ENCODE data around the gene NFKB1.

The NFKB1 gene

DNA sequence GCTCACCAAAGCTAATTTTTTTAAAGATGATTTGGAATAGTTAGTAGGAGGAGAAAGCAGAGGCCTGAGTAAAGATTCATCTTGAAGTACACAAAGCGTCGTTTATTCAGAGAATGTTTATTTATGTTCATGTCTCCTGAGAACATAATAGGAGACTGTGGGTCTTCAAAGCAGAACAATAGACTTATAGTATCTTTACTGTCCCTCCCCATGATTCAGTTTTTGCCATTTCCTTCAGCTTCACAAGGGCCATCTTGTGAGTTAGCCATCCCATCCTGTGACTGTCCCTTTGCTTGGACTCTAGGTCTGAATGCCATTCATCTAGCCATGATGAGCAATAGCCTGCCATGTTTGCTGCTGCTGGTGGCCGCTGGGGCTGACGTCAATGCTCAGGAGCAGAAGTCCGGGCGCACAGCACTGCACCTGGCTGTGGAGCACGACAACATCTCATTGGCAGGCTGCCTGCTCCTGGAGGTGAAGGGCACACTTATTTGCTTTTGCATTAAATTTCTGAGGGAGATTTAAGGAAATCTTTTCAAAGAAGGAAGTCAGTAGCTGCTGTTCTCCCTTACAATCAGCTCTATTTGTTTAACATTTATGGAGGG is 105.8 kb downstream of the NFKB1 start:
- Histone ChIP-seq H3K4me3 (replicated peaks; ENCODE audit: insufficient read depth, low read length) (no peak overlapping the region), H3K27me3 (ENCODE audit: insufficient read depth, poor library complexity, severe bottlenecking) (no peaks in the 10 kb centered on the region), H3K27ac (replicated peaks) (no peak overlapping the region)
- DNase-seq (ENCODE audit: low read depth in 1 of 2, low spot score in 1 of 2), result no peak
- TF ChIP-seq POLR2AphosphoS5 (IDR thresholded peaks at IDR 0.05; ENCODE audit: low read depth) (no peak), SPI1 (IDR thresholded peaks at IDR 0.05; ENCODE audit: borderline replicate concordance, low read depth) (no peak), GABPA (IDR thresholded peaks at IDR 0.05; ENCODE audit: low read depth) (no peak)
- TF ChIP-seq, protein P1, sequence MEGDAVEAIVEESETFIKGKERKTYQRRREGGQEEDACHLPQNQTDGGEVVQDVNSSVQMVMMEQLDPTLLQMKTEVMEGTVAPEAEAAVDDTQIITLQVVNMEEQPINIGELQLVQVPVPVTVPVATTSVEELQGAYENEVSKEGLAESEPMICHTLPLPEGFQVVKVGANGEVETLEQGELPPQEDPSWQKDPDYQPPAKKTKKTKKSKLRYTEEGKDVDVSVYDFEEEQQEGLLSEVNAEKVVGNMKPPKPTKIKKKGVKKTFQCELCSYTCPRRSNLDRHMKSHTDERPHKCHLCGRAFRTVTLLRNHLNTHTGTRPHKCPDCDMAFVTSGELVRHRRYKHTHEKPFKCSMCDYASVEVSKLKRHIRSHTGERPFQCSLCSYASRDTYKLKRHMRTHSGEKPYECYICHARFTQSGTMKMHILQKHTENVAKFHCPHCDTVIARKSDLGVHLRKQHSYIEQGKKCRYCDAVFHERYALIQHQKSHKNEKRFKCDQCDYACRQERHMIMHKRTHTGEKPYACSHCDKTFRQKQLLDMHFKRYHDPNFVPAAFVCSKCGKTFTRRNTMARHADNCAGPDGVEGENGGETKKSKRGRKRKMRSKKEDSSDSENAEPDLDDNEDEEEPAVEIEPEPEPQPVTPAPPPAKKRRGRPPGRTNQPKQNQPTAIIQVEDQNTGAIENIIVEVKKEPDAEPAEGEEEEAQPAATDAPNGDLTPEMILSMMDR (IDR thresholded peaks at IDR 0.05; ENCODE audit: insufficient read depth, low read length), result no peak
- TF ChIP-seq, protein P2, sequence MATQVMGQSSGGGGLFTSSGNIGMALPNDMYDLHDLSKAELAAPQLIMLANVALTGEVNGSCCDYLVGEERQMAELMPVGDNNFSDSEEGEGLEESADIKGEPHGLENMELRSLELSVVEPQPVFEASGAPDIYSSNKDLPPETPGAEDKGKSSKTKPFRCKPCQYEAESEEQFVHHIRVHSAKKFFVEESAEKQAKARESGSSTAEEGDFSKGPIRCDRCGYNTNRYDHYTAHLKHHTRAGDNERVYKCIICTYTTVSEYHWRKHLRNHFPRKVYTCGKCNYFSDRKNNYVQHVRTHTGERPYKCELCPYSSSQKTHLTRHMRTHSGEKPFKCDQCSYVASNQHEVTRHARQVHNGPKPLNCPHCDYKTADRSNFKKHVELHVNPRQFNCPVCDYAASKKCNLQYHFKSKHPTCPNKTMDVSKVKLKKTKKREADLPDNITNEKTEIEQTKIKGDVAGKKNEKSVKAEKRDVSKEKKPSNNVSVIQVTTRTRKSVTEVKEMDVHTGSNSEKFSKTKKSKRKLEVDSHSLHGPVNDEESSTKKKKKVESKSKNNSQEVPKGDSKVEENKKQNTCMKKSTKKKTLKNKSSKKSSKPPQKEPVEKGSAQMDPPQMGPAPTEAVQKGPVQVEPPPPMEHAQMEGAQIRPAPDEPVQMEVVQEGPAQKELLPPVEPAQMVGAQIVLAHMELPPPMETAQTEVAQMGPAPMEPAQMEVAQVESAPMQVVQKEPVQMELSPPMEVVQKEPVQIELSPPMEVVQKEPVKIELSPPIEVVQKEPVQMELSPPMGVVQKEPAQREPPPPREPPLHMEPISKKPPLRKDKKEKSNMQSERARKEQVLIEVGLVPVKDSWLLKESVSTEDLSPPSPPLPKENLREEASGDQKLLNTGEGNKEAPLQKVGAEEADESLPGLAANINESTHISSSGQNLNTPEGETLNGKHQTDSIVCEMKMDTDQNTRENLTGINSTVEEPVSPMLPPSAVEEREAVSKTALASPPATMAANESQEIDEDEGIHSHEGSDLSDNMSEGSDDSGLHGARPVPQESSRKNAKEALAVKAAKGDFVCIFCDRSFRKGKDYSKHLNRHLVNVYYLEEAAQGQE (IDR thresholded peaks at IDR 0.05; ENCODE audit: insufficient replicate concordance, low read depth), result no peak

DNA sequence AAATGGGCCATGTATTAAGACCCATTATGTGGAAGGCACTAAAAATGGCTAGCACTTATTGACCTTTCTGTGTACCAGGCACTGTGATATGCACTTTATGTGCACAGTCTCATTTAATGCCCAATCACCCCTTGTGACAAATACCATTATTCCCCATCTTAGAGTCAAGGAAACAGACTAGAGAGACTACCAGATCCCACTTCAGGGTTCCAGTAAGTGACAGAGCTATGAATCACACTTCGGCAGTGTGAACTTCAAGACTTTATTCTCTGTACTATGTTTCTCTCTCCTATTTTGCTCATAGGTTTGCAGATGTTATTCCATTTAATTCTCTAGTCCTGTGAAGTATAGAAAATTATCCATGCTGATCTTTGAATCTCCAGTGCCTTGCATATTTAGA is 107.0 kb downstream of the NFKB1 start:
- H3K27me3 ChIP-seq (ENCODE audit: insufficient read depth, poor library complexity, severe bottlenecking), result no peaks in the 10 kb centered on the region
- no peak overlapping the region for H3K4me3 ChIP-seq (replicated peaks; ENCODE audit: insufficient read depth, low read length)
- TF ChIP-seq GABPA (IDR thresholded peaks at IDR 0.05; ENCODE audit: low read depth) (no peak), SPI1 (IDR thresholded peaks at IDR 0.05; ENCODE audit: borderline replicate concordance, low read depth) (no peak), POLR2AphosphoS5 (IDR thresholded peaks at IDR 0.05; ENCODE audit: low read depth) (no peak)
- TF ChIP-seq, protein P1 (IDR thresholded peaks at IDR 0.05; ENCODE audit: insufficient read depth, low read length), result no peak
- TF ChIP-seq, protein P2 (IDR thresholded peaks at IDR 0.05; ENCODE audit: insufficient replicate concordance, low read depth), result no peak
- H3K27ac ChIP-seq (replicated peaks), result no peak overlapping the region
- DNase-seq (ENCODE audit: low read depth in 1 of 2, low spot score in 1 of 2), result no peak

DNA sequence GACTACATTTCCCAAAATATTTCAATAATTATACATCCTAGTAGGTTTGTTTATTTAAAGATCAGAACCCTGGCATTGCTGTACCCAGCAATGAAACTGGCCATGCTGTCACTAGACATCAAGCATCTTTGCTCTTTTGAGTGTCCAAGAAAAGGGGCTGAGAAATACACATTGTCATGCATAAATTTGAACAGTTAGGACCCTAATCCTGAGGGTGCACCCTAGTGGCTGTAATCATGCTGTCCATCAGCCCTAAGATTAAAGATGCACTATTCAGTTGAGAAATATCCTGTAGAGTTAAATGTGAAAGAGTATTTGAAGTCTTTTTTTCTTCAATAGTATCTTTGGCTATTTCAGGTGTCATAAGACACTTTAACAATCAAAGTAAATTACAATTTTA is 108.8 kb downstream of the NFKB1 start:
- TF ChIP-seq, protein P1 (IDR thresholded peaks at IDR 0.05; ENCODE audit: insufficient read depth, low read length), result peak; percentile 9
- TF ChIP-seq SPI1 (IDR thresholded peaks at IDR 0.05; ENCODE audit: borderline replicate concordance, low read depth) (no peak), POLR2AphosphoS5 (IDR thresholded peaks at IDR 0.05; ENCODE audit: low read depth) (no peak), GABPA (IDR thresholded peaks at IDR 0.05; ENCODE audit: low read depth) (no peak)
- no peak overlapping the region for H3K4me3 ChIP-seq (replicated peaks; ENCODE audit: insufficient read depth, low read length)
- H3K27me3 ChIP-seq (ENCODE audit: insufficient read depth, poor library complexity, severe bottlenecking), result no peaks in the 10 kb centered on the region
- no peak overlapping the region for H3K27ac ChIP-seq (replicated peaks)
- no peak for DNase-seq (ENCODE audit: low read depth in 1 of 2, low spot score in 1 of 2)

DNA sequence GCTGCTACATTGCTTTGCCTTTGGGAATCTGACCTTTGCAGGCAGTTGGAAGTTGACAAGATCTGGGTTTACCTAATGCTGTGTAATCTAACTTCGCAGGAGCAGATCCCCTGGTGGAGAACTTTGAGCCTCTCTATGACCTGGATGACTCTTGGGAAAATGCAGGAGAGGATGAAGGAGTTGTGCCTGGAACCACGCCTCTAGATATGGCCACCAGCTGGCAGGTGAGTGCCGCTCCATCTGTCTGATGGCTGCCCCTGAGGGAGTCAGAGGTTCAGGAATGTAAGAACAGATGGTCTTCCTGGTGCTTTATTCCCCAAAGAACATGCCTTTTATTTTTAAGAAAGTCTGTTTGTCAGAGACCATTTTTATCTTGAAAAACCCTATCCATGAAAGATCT is 109.3 kb downstream of the NFKB1 start:
- TF ChIP-seq, protein P1 (IDR thresholded peaks at IDR 0.05; ENCODE audit: insufficient read depth, low read length), result no peak
- no peak for TF ChIP-seq POLR2AphosphoS5 (IDR thresholded peaks at IDR 0.05; ENCODE audit: low read depth)
- no peak for TF ChIP-seq SPI1 (IDR thresholded peaks at IDR 0.05; ENCODE audit: borderline replicate concordance, low read depth)
- TF ChIP-seq, protein P2 (IDR thresholded peaks at IDR 0.05; ENCODE audit: insufficient replicate concordance, low read depth), result no peak
- no peak for TF ChIP-seq GABPA (IDR thresholded peaks at IDR 0.05; ENCODE audit: low read depth)
- Histone ChIP-seq H3K27ac (replicated peaks) (no peak overlapping the region), H3K27me3 (ENCODE audit: insufficient read depth, poor library complexity, severe bottlenecking) (no peaks in the 10 kb centered on the region), H3K4me3 (replicated peaks; ENCODE audit: insufficient read depth, low read length) (no peak overlapping the region)
- DNase-seq (ENCODE audit: low read depth in 1 of 2, low spot score in 1 of 2), result no peak
